GM18502 (cell line): Measurements from ENCODE around the gene FRAT2.
A peak's percentile ranks its signal among the peaks of the same experiment; 100 is the strongest.
"Not testable (repeated sequence)": the region's sequence is repeated elsewhere in the genome, so short reads cannot be mapped to it uniquely, and the experiment has no call there.

Experiments
- ATAC-seq: cut with Tn5 transposase; IDR thresholded peaks from one replicate; pipeline ENCODE4 v1.9.1; 2021; ENCODE audit warnings: mild to moderate bottlenecking; ENCODE audit not compliant: unreplicated experiment, poor library complexity

Gene FRAT2

DNA sequence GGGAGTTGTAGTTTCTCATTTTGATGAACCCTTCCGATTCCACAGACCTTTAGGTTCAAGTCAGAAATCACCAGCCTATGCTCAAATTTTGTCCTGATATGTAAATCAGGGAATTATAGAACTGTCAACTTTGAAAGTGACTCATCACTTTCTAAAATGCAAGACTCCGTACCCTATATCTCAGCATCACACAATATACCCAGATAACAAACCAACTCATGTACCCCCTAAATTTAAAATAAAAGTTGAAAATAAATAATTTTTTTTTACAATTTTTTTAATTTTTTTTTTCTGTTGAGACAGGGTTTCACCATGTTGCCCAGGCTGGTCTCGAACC lies 41.7 kb downstream of the FRAT2 start:
- no peak for ATAC-seq

DNA sequence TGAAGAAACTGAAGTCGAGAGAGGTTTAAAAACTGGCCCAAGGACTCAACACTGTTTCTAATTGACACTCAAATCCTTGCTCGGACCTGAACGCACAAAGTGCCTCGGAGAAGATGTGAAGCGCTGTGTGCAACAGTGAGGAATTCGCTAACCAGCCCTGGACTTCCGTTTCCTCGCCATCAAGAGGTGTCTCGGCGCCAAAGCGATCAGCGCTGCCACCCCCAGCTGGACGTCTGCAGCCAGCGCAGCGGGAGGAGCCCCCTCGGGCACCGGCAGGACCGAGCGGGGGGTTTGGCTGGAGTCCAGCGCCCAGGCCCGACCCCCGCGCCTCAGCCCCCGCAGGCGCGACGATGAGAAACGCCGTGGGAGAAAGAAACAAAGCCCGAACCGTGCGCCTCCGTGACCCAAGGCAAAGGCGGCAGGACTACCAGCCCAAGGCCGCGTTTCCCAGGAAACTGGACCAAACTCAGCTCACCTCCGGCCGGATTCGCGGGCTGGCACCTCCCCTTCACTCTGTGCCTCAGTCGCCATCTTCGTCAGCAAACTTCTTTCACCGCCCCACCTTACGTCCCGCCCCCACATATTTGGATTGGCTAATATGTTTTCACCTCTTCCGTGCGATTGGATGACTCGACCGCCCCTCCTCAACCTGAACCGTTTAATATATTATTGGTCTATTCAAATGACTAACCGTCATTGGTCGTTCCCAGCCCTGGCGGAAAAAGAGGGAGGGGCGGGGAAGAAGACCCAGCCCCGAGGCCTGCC lies 42.2 kb downstream of the FRAT2 start, which contains the start of gene ARHGAP19:
Gene ARHGAP19, minus strand, starts transcription at position 541 of the 765 bp plus-strand sequence. Its CDS starts 10 bp downstream, at position 531.
- peak; percentile 97 for ATAC-seq

DNA sequence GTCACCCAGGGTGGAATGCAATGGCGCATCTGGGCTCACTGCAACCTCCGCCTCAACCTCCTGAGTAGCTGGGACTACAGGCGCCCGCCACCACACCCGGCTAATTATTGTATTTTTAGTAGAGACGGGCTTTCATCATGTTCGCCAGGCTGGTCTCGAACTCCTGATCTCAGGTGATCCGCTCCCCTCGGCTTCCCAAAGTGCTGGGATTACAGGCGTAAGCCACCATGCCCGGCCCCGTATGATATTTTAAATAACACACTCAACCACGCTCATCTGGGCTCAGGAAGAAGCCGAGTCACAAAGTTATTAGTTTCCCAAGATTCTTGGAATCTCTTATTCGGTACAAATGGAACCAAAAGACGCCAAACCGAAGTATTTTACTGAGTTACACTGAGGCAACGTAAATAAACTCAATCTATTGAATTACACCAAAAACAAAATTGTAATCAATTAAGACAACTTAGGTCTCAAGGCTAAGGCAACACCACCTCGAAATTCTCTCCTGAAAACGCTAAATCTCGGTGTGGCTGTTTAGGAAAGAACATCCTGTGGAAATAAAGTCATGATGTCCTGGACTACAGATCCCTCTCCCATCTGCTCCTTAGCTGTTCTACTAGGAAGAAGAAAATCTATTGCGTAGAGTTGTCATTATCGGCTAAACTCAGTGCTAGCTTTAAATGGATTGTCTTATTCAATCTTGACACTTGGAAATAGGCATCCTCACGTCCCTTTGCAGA lies 43.0 kb downstream of the FRAT2 start:
- no peak for ATAC-seq

DNA sequence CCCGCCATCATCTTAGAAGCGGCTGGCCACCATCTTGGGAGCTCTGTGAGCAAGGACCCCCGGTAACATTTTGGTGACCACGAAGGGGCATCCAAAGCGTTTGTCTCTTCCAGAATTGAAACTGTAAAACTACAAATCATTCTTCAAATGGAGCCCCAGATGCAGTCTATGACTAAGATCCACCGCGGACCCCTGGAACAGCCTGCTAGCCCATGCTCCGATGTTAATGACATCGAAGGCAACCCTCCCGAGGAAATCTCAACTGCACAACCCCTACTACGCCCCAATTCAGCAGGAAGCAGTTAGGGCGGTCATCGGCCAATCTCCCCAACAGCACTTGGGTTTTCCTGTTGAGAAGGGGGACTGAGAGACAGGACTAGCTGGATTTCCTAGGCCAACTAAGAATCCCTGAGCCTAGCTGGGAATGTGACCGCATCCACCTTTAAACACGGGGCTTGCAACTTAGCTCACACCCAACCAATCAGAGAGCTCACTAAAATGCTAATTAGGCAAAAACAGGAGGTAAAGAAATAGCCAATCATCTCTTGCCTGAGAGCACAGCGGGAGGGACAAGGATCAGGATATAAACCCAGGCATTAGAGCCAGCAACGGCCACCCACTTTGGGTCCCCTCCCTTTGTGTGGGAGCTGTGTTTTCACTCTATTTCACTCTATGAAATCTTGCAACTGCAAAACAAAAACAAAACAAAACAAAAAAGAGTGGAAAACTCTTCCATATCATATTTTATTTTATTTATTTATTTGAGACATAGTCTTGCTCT lies 43.8 kb downstream of the FRAT2 start:
- ATAC-seq = not testable (repeated sequence)

DNA sequence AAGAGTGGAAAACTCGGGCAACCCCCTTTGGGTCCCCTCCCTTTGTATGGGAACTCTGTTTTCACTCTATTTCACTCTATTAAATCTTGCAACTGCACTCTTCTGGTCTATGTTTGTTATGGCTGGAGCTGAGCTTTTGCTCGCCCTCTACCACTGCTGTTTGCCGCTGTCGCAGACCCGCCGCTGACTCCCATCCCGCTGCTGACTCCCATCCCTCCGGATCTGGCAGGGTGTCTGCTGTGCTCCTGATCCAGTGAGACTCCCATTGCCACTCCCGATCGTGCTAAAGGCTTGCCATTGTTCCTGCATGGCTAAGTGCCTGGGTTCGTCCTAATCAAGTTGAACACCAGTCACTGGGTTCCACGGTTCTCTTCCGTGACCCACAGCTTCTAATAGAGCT lies 44.5 kb downstream of the FRAT2 start:
- not testable (repeated sequence) for ATAC-seq
